Activated CD8-positive, alpha-beta T cell treated with anti-CD3 and anti-CD28 coated beads, Interleukin-2, amount 10 ng/mL, durations not matched to agents 7 days and 5 days (primary cell): ENCODE results near the gene LSAMP. TPM values are rescaled to one million over a fixed set of nuclear protein-coding genes. Genes with fewer than 3 reads are reported as not detected.
"Not testable (repeated sequence)": the region's sequence is repeated elsewhere in the genome, so short reads cannot be mapped to it uniquely, and the experiment has no call there.

Experiments
- ATAC-seq: fragments of 150-1000 bp; cut with Tn5 transposase; one replicate; pipeline ENCODE4 v1.10.0; 2021; ENCODE audit warnings: moderate library complexity
- CTCF ChIA-PET: fragments of 350-600 bp; sonication (Branson Sonifier 250); formaldehyde crosslinking; loops from one replicate; lab custom pipeline; 2021; ENCODE audit warnings: antibody characterized with exemption; lab: Charles Lee
- POLR2A ChIA-PET: fragments of 350-600 bp; sonication (Branson Sonifier 250); formaldehyde crosslinking; loops from one replicate; lab custom pipeline; 2021; ENCODE audit warnings: antibody characterized with exemption; lab: Charles Lee
- DNase-seq: peaks from one replicate; pipeline ENCODE4 v3.0.0-alpha.2; 2020
- H3K27ac Mint-ChIP-seq: one replicate; pipeline ENCODE4 v1.8.0; 2021; ENCODE audit warnings: mild to moderate bottlenecking, mixed read lengths
- H3K27me3 Mint-ChIP-seq: one replicate; pipeline ENCODE4 v1.8.0; 2021; ENCODE audit warnings: low read depth, mixed read lengths
- H3K36me3 Mint-ChIP-seq: one replicate; pipeline ENCODE4 v1.8.0; 2021; ENCODE audit warnings: low read depth, mixed read lengths
- H3K4me1 Mint-ChIP-seq: one replicate; pipeline ENCODE4 v1.8.0; 2021; ENCODE audit warnings: low read depth, mixed read lengths
- H3K4me3 Mint-ChIP-seq: one replicate; pipeline ENCODE4 v1.8.0; 2021; ENCODE audit warnings: mild to moderate bottlenecking, mixed read lengths
- H3K9me3 Mint-ChIP-seq: one replicate; pipeline ENCODE4 v1.8.0; 2022; ENCODE audit warnings: mixed read lengths; ENCODE audit not compliant: insufficient read depth
- total RNA-seq, 2 experiments: library from RNA; stranded (reverse); gene quantifications; one replicate each; pipeline ENCODE4 v1.2.3, GENCODE V29; 2021

The LSAMP gene
- total RNA-seq, 2 experiments from 2014 or later = not detected

GRCh38 chr3:115783938-115784738 lies 661.1 kb downstream of the LSAMP start:
- Mint-ChIP-seq H3K4me1 (peaks cover 12% of the 10 kb centered on the region), H3K36me3 (no peaks in the 10 kb centered on the region), H3K27me3 (peaks cover 2% of the 10 kb centered on the region), H3K4me3 (peak overlapping the region; percentile 86), H3K27ac (peak overlapping the region; percentile 98), H3K9me3 (no peaks in the 10 kb centered on the region)
- peak; percentile 94 for DNase-seq
- POLR2A ChIA-PET = interaction anchor here (0.6 to 1.1 kb wide), 4 partner anchors 8 to 638 kb away, joined by 3 to 5 read pairs (median 4); no protein-coding TSS in a partner anchor
- CTCF ChIA-PET = interaction anchor here (0.6 to 3.0 kb wide), 37 partner anchors 8 to 1400 kb away, joined by 3 to 22 read pairs (median 4); no protein-coding TSS in a partner anchor
- ATAC-seq = peak; percentile 92

- H3K27me3 Mint-ChIP-seq, ATAC-seq, H3K9me3 Mint-ChIP-seq, H3K36me3 Mint-ChIP-seq, DNase-seq, H3K27ac Mint-ChIP-seq: not testable (repeated sequence)
- peak overlapping the region; percentile 22 for H3K4me3 Mint-ChIP-seq
- peaks cover 12% of the 10 kb centered on the region for H3K4me1 Mint-ChIP-seq
- CTCF ChIA-PET = interaction anchor here (0.6 to 3.0 kb wide), 22 partner anchors 9 to 1399 kb away, joined by 3 to 22 read pairs (median 6); no protein-coding TSS in a partner anchor
- POLR2A ChIA-PET = interaction anchor here (1.0 to 1.1 kb wide), 2 partner anchors 9 to 12 kb away, joined by 3 read pairs; no protein-coding TSS in a partner anchor
Measured at GRCh38 chr3:115783426-115783825, 661.9 kb downstream of the LSAMP start.

- Mint-ChIP-seq H3K4me3 (no peak overlapping the region), H3K4me1 (no peaks in the 10 kb centered on the region), H3K36me3 (no peaks in the 10 kb centered on the region), H3K27me3 (peaks cover 1% of the 10 kb centered on the region), H3K9me3 (no peaks in the 10 kb centered on the region), H3K27ac (no peak overlapping the region)
- ChIA-PET POLR2A (no interaction called here), CTCF (no interaction called here)
- no peak for ATAC-seq
- DNase-seq = no peak
Measured at GRCh38 chr3:115779011-115779410, 666.3 kb downstream of the LSAMP start.

- ChIA-PET CTCF (interaction anchor here (1.9 kb wide), 1 partner anchor 12 kb away, joined by 8 read pairs; no protein-coding TSS in a partner anchor), POLR2A (no interaction called here)
- Mint-ChIP-seq H3K36me3 (no peaks in the 10 kb centered on the region), H3K9me3 (no peaks in the 10 kb centered on the region), H3K4me3 (no peak overlapping the region), H3K27me3 (peaks cover 1% of the 10 kb centered on the region), H3K4me1 (no peaks in the 10 kb centered on the region), H3K27ac (no peak overlapping the region)
- no peak for ATAC-seq
- DNase-seq = no peak
Measured at GRCh38 chr3:115772951-115773350, 672.3 kb downstream of the LSAMP start.

- Mint-ChIP-seq H3K4me1 (no peaks in the 10 kb centered on the region), H3K36me3 (no peaks in the 10 kb centered on the region), H3K9me3 (no peaks in the 10 kb centered on the region), H3K27me3 (peaks cover 2% of the 10 kb centered on the region), H3K27ac (no peak overlapping the region), H3K4me3 (no peak overlapping the region)
- ATAC-seq (no peak), DNase-seq (no peak)
- POLR2A ChIA-PET = no interaction called here
- CTCF ChIA-PET = no interaction called here
Measured at GRCh38 chr3:115768661-115769060, 676.6 kb downstream of the LSAMP start.

- no peaks in the 10 kb centered on the region for H3K9me3 Mint-ChIP-seq
- ChIA-PET POLR2A (no interaction called here), CTCF (interaction anchor here (1.1 kb wide), 1 partner anchor 17 kb away, joined by 6 read pairs; no protein-coding TSS in a partner anchor)
- H3K27me3 Mint-ChIP-seq = peaks cover 2% of the 10 kb centered on the region
- no peak overlapping the region for H3K4me3 Mint-ChIP-seq
- DNase-seq (no peak), ATAC-seq (no peak)
- no peak overlapping the region for H3K27ac Mint-ChIP-seq
- no peaks in the 10 kb centered on the region for H3K4me1 Mint-ChIP-seq
- no peaks in the 10 kb centered on the region for H3K36me3 Mint-ChIP-seq
Measured at GRCh38 chr3:115766587-115767482, 678.5 kb downstream of the LSAMP start.

GRCh38 chr3:115761927-115762305 lies 683.4 kb downstream of the LSAMP start:
- POLR2A ChIA-PET = no interaction called here
- ATAC-seq (no peak), DNase-seq (no peak)
- H3K4me3 Mint-ChIP-seq = no peak overlapping the region
- H3K36me3 Mint-ChIP-seq = no peaks in the 10 kb centered on the region
- no peak overlapping the region for H3K27ac Mint-ChIP-seq
- no peaks in the 10 kb centered on the region for H3K9me3 Mint-ChIP-seq
- CTCF ChIA-PET = interaction anchor here (1.4 kb wide), 1 partner anchor 22 kb away, joined by 5 read pairs; no protein-coding TSS in a partner anchor
- H3K27me3 Mint-ChIP-seq = peaks cover 12% of the 10 kb centered on the region
- H3K4me1 Mint-ChIP-seq = no peaks in the 10 kb centered on the region

- Mint-ChIP-seq H3K4me1 (no peaks in the 10 kb centered on the region), H3K4me3 (no peak overlapping the region), H3K36me3 (no peaks in the 10 kb centered on the region), H3K27ac (no peak overlapping the region), H3K9me3 (no peaks in the 10 kb centered on the region), H3K27me3 (peaks cover 19% of the 10 kb centered on the region)
- ChIA-PET CTCF (no interaction called here), POLR2A (no interaction called here)
- DNase-seq (no peak), ATAC-seq (no peak)
Measured at GRCh38 chr3:115760716-115761115, 684.6 kb downstream of the LSAMP start.

- Mint-ChIP-seq H3K27ac (no peak overlapping the region), H3K27me3 (peaks cover 28% of the 10 kb centered on the region), H3K36me3 (no peaks in the 10 kb centered on the region), H3K9me3 (peaks cover 6% of the 10 kb centered on the region), H3K4me1 (no peaks in the 10 kb centered on the region), H3K4me3 (no peak overlapping the region)
- ChIA-PET CTCF (no interaction called here), POLR2A (no interaction called here)
- no peak for DNase-seq
- ATAC-seq = no peak
Measured at GRCh38 chr3:115758076-115758763, 687.1 kb downstream of the LSAMP start.

GRCh38 chr3:115752978-115753377 lies 692.3 kb downstream of the LSAMP start:
- DNase-seq, H3K4me3 Mint-ChIP-seq, H3K9me3 Mint-ChIP-seq, H3K27ac Mint-ChIP-seq, H3K36me3 Mint-ChIP-seq, H3K4me1 Mint-ChIP-seq, CTCF ChIA-PET, ATAC-seq, POLR2A ChIA-PET: not testable (repeated sequence)
- H3K27me3 Mint-ChIP-seq = peaks cover 29% of the 10 kb centered on the region
